ENCODE data around the gene MACF1.

MACF1 gene

GRCh38 chr1:39370602-39371001 lies 166.1 kb downstream of the MACF1 start:
- ChIA-PET POLR2A (interaction anchor here (0.6 kb wide), 1 partner anchor 858 kb away, joined by 5 read pairs; no protein-coding TSS in a partner anchor), CTCF (interaction anchor here (1.1 kb wide), 2 partner anchors 39 to 88 kb away, joined by 3 read pairs; no protein-coding TSS in a partner anchor)
- no peaks in the 10 kb centered on the region for H3K27me3 ChIP-seq (replicated peaks in 2 of 5; ENCODE audit: control insufficient read depth in 4 of 5, insufficient read depth in 5 of 5, low read length in 4 of 5)
- H3K27ac ChIP-seq (ENCODE audit: insufficient read depth in 1 of 2, low read depth in 1 of 2, low read length in 2 of 2, poor library complexity in 1 of 2, severe bottlenecking in 2 of 2), result no peak overlapping the region
- no CpG with 5 or more reads among the region's 1 CpG for WGBS (ENCODE audit: insufficient coverage)
- no peak overlapping the region for H3K4me3 ChIP-seq (ENCODE audit: control insufficient read depth in 1 of 7, extremely low read depth in 1 of 7, insufficient read depth in 4 of 7, low read depth in 2 of 7, low read length in 6 of 7)
- DNase-seq, result no peak
- H3K36me3 ChIP-seq (ENCODE audit: control insufficient read depth in 4 of 4, insufficient read depth in 4 of 4, low read length in 3 of 4), result peaks cover 38 to 87% (median 62%) of the 10 kb centered on the region in 4 experiments
- H3K9me3 ChIP-seq (ENCODE audit: control extremely low read depth in 1 of 5, control insufficient read depth in 4 of 5, insufficient read depth in 2 of 5, low read depth in 1 of 5, low read length in 4 of 5), result no peaks in the 10 kb centered on the region
- H3K4me1 ChIP-seq (ENCODE audit: control extremely low read depth in 1 of 4, control insufficient read depth in 4 of 4, insufficient read depth in 4 of 4, low read length in 3 of 4), result no peaks in the 10 kb centered on the region

GRCh38 chr1:39372105-39372504 lies 167.6 kb downstream of the MACF1 start:
- ChIA-PET POLR2A (no interaction called here), CTCF (interaction anchor here (1.0 kb wide), 1 partner anchor 167 kb away, joined by 3 read pairs; no protein-coding TSS in a partner anchor)
- Histone ChIP-seq H3K27me3 (replicated peaks in 2 of 5; ENCODE audit: control insufficient read depth in 4 of 5, insufficient read depth in 5 of 5, low read length in 4 of 5) (no peaks in the 10 kb centered on the region), H3K9me3 (ENCODE audit: control extremely low read depth in 1 of 5, control insufficient read depth in 4 of 5, insufficient read depth in 2 of 5, low read depth in 1 of 5, low read length in 4 of 5) (no peaks in the 10 kb centered on the region), H3K4me1 (ENCODE audit: control extremely low read depth in 1 of 4, control insufficient read depth in 4 of 4, insufficient read depth in 4 of 4, low read length in 3 of 4) (no peaks in the 10 kb centered on the region), H3K4me3 (ENCODE audit: control insufficient read depth in 1 of 7, extremely low read depth in 1 of 7, insufficient read depth in 4 of 7, low read depth in 2 of 7, low read length in 6 of 7) (no peak overlapping the region), H3K27ac (ENCODE audit: insufficient read depth in 1 of 2, low read depth in 1 of 2, low read length in 2 of 2, poor library complexity in 1 of 2, severe bottlenecking in 2 of 2) (no peak overlapping the region), H3K36me3 (ENCODE audit: control insufficient read depth in 4 of 4, insufficient read depth in 4 of 4, low read length in 3 of 4) (peaks cover 33 to 91% (median 57%) of the 10 kb centered on the region in 4 experiments)
- no peak for DNase-seq

GRCh38 chr1:39376656-39377055 lies 172.2 kb downstream of the MACF1 start:
- Histone ChIP-seq H3K9me3 (ENCODE audit: control extremely low read depth in 1 of 5, control insufficient read depth in 4 of 5, insufficient read depth in 2 of 5, low read depth in 1 of 5, low read length in 4 of 5) (no peaks in the 10 kb centered on the region), H3K4me1 (ENCODE audit: control extremely low read depth in 1 of 4, control insufficient read depth in 4 of 4, insufficient read depth in 4 of 4, low read length in 3 of 4) (no peaks in the 10 kb centered on the region), H3K36me3 (ENCODE audit: control insufficient read depth in 4 of 4, insufficient read depth in 4 of 4, low read length in 3 of 4) (peaks cover 21 to 76% (median 48%) of the 10 kb centered on the region in 4 experiments), H3K27ac (ENCODE audit: insufficient read depth in 1 of 2, low read depth in 1 of 2, low read length in 2 of 2, poor library complexity in 1 of 2, severe bottlenecking in 2 of 2) (no peak overlapping the region), H3K27me3 (replicated peaks in 2 of 5; ENCODE audit: control insufficient read depth in 4 of 5, insufficient read depth in 5 of 5, low read length in 4 of 5) (no peaks in the 10 kb centered on the region), H3K4me3 (ENCODE audit: control insufficient read depth in 1 of 7, extremely low read depth in 1 of 7, insufficient read depth in 4 of 7, low read depth in 2 of 7, low read length in 6 of 7) (no peak overlapping the region)
- 80% methylated on average over 3 of the region's 7 CpGs for WGBS (ENCODE audit: insufficient coverage)
- POLR2A ChIA-PET, result interaction anchor here (0.7 kb wide), 1 partner anchor 14 kb away, joined by 3 read pairs; no protein-coding TSS in a partner anchor
- no peak for DNase-seq
- CTCF ChIA-PET, result interaction anchor here (0.6 to 2.0 kb wide), 5 partner anchors 9 to 193 kb away, joined by 3 to 8 read pairs (median 3); no protein-coding TSS in a partner anchor

GRCh38 chr1:39378377-39378776 lies 173.9 kb downstream of the MACF1 start:
- Histone ChIP-seq H3K27ac (ENCODE audit: insufficient read depth in 1 of 2, low read depth in 1 of 2, low read length in 2 of 2, poor library complexity in 1 of 2, severe bottlenecking in 2 of 2) (no peak overlapping the region), H3K4me3 (ENCODE audit: control insufficient read depth in 1 of 7, extremely low read depth in 1 of 7, insufficient read depth in 4 of 7, low read depth in 2 of 7, low read length in 6 of 7) (no peak overlapping the region), H3K9me3 (ENCODE audit: control extremely low read depth in 1 of 5, control insufficient read depth in 4 of 5, insufficient read depth in 2 of 5, low read depth in 1 of 5, low read length in 4 of 5) (no peaks in the 10 kb centered on the region), H3K36me3 (ENCODE audit: control insufficient read depth in 4 of 4, insufficient read depth in 4 of 4, low read length in 3 of 4) (peaks cover 16 to 77% (median 52%) of the 10 kb centered on the region in 4 experiments), H3K27me3 (replicated peaks in 2 of 5; ENCODE audit: control insufficient read depth in 4 of 5, insufficient read depth in 5 of 5, low read length in 4 of 5) (no peaks in the 10 kb centered on the region), H3K4me1 (ENCODE audit: control extremely low read depth in 1 of 4, control insufficient read depth in 4 of 4, insufficient read depth in 4 of 4, low read length in 3 of 4) (no peaks in the 10 kb centered on the region)
- ChIA-PET POLR2A (interaction anchor here (0.8 kb wide), 1 partner anchor 230 kb away, joined by 3 read pairs; no protein-coding TSS in a partner anchor), CTCF (interaction anchor here (1.0 to 1.4 kb wide), 3 partner anchors 10 to 22 kb away, joined by 3 to 4 read pairs (median 3); no protein-coding TSS in a partner anchor)
- WGBS (ENCODE audit: insufficient coverage), result 64% methylated on average over 2 of the region's 2 CpGs
- peak in 2 of 3 donors; percentile 4 to 9 for DNase-seq

- Histone ChIP-seq H3K27me3 (replicated peaks in 2 of 5; ENCODE audit: control insufficient read depth in 4 of 5, insufficient read depth in 5 of 5, low read length in 4 of 5) (no peaks in the 10 kb centered on the region), H3K27ac (ENCODE audit: insufficient read depth in 1 of 2, low read depth in 1 of 2, low read length in 2 of 2, poor library complexity in 1 of 2, severe bottlenecking in 2 of 2) (peak overlapping the region in 1 of 2 experiments; percentile 16), H3K4me3 (ENCODE audit: control insufficient read depth in 1 of 7, extremely low read depth in 1 of 7, insufficient read depth in 4 of 7, low read depth in 2 of 7, low read length in 6 of 7) (no peak overlapping the region), H3K9me3 (ENCODE audit: control extremely low read depth in 1 of 5, control insufficient read depth in 4 of 5, insufficient read depth in 2 of 5, low read depth in 1 of 5, low read length in 4 of 5) (no peaks in the 10 kb centered on the region), H3K4me1 (ENCODE audit: control extremely low read depth in 1 of 4, control insufficient read depth in 4 of 4, insufficient read depth in 4 of 4, low read length in 3 of 4) (no peaks in the 10 kb centered on the region), H3K36me3 (ENCODE audit: control insufficient read depth in 4 of 4, insufficient read depth in 4 of 4, low read length in 3 of 4) (peaks cover 18 to 77% (median 51%) of the 10 kb centered on the region in 4 experiments)
- CTCF ChIA-PET, result interaction anchor here (1.0 to 1.4 kb wide), 3 partner anchors 11 to 23 kb away, joined by 3 to 4 read pairs (median 3); no protein-coding TSS in a partner anchor
- WGBS (ENCODE audit: insufficient coverage), result 92% methylated on average over 2 of the region's 2 CpGs
- peak in 2 of 3 donors; percentile 11 to 21 for DNase-seq
- POLR2A ChIA-PET, result no interaction called here
Measured at GRCh38 chr1:39379187-39379586, 174.7 kb downstream of the MACF1 start.

- ChIA-PET POLR2A (no interaction called here), CTCF (no interaction called here)
- Histone ChIP-seq H3K27ac (ENCODE audit: insufficient read depth in 1 of 2, low read depth in 1 of 2, low read length in 2 of 2, poor library complexity in 1 of 2, severe bottlenecking in 2 of 2) (no peak overlapping the region), H3K4me3 (ENCODE audit: control insufficient read depth in 1 of 7, extremely low read depth in 1 of 7, insufficient read depth in 4 of 7, low read depth in 2 of 7, low read length in 6 of 7) (no peak overlapping the region), H3K36me3 (ENCODE audit: control insufficient read depth in 4 of 4, insufficient read depth in 4 of 4, low read length in 3 of 4) (peaks cover 20 to 79% (median 55%) of the 10 kb centered on the region in 4 experiments), H3K27me3 (replicated peaks in 2 of 5; ENCODE audit: control insufficient read depth in 4 of 5, insufficient read depth in 5 of 5, low read length in 4 of 5) (no peaks in the 10 kb centered on the region), H3K4me1 (ENCODE audit: control extremely low read depth in 1 of 4, control insufficient read depth in 4 of 4, insufficient read depth in 4 of 4, low read length in 3 of 4) (no peaks in the 10 kb centered on the region), H3K9me3 (ENCODE audit: control extremely low read depth in 1 of 5, control insufficient read depth in 4 of 5, insufficient read depth in 2 of 5, low read depth in 1 of 5, low read length in 4 of 5) (no peaks in the 10 kb centered on the region)
- DNase-seq, result no peak
Measured at GRCh38 chr1:39380036-39380435, 175.5 kb downstream of the MACF1 start.

GRCh38 chr1:39381839-39382238 lies 177.3 kb downstream of the MACF1 start:
- H3K4me1 ChIP-seq (ENCODE audit: control extremely low read depth in 1 of 4, control insufficient read depth in 4 of 4, insufficient read depth in 4 of 4, low read length in 3 of 4), result no peaks in the 10 kb centered on the region

More at GRCh38 chr1:39381839-39382238, 177.3 kb downstream of the MACF1 start:
- CTCF ChIA-PET, result no interaction called here
- POLR2A ChIA-PET, result no interaction called here
- no peaks in the 10 kb centered on the region for H3K9me3 ChIP-seq (ENCODE audit: control extremely low read depth in 1 of 5, control insufficient read depth in 4 of 5, insufficient read depth in 2 of 5, low read depth in 1 of 5, low read length in 4 of 5)
- H3K4me3 ChIP-seq (ENCODE audit: control insufficient read depth in 1 of 7, extremely low read depth in 1 of 7, insufficient read depth in 4 of 7, low read depth in 2 of 7, low read length in 6 of 7), result no peak overlapping the region
- 96% methylated on average over 4 of the region's 5 CpGs for WGBS (ENCODE audit: insufficient coverage)
- peaks cover 23 to 82% (median 64%) of the 10 kb centered on the region in 4 experiments for H3K36me3 ChIP-seq (ENCODE audit: control insufficient read depth in 4 of 4, insufficient read depth in 4 of 4, low read length in 3 of 4)
- no peaks in the 10 kb centered on the region for H3K27me3 ChIP-seq (replicated peaks in 2 of 5; ENCODE audit: control insufficient read depth in 4 of 5, insufficient read depth in 5 of 5, low read length in 4 of 5)
- no peak overlapping the region for H3K27ac ChIP-seq (ENCODE audit: insufficient read depth in 1 of 2, low read depth in 1 of 2, low read length in 2 of 2, poor library complexity in 1 of 2, severe bottlenecking in 2 of 2)
- DNase-seq, result no peak
